ENCODE results near the gene GIGYF2. TPM values are rescaled to one million over a fixed set of nuclear protein-coding genes. Genes with fewer than 3 reads are reported as not detected.

GIGYF2 gene
- total and polyA plus RNA-seq, 2 of the 13 experiments (the other 11 are each of a cell fraction or from before 2014, with no cell fraction given): 44.9 to 73.5 TPM

DNA sequence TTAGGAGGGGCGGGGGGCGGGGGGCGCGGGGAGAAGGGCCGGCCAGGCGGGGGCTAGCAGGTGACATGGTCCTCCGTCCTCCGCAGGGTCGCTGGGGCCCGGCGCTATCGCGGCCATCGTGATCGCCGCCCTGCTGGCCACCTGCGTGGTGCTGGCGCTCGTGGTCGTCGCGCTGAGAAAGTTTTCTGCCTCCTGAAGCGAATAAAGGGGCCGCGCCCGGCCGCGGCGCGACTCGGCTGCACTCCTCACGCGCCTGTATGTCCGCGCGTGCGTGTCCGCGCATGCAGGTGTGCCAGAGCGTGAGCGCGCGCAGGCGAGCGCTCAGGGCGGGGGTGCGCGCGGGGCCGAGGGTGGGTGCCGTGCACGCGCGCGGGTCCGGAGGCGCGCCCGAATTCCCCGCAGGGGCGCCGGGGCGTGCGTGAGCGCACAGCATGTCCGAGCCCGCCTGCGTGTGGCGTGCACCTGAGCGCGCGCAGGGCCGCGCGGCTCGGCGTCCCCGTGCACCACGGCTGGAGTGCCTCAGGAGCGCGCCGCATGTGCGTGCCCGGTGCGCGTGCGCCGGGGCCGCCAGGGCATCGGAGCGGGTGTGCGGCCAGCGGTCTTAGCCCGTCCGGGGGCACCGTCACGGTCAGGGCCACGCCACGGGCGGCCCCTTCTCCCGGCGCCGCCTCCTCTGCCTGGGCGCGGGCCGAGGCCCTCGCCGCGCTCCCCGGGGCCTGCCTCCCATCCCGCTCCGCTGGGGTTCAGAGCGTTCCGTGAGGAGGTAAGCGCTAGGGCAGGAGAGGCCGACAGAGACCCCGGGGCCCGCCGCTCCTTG, 179.2 kb downstream of the GIGYF2 start:
- Histone ChIP-seq H2AFZ (ENCODE audit: low read length) (no peak overlapping the region), H3K4me3 (replicated peaks in 1 of 3; ENCODE audit: insufficient read depth in 1 of 3, low read depth in 2 of 3, low read length in 3 of 3) (peak overlapping the region; percentile 67 to 82 (median 71)), H3K27ac (ENCODE audit: extremely low read length, insufficient read depth, low read length) (peak overlapping the region; percentile 94), H3K9ac (ENCODE audit: insufficient read depth, low read depth, low read length) (peak overlapping the region; percentile 85), H4K20me1 (ENCODE audit: insufficient read depth, low read length) (peaks cover 3% of the 10 kb centered on the region; the same call in 1 of the 2 replicates), H3K27me3 (ENCODE audit: control insufficient read depth in 1 of 2, insufficient read depth in 2 of 2, low read length in 2 of 2) (no peaks in the 10 kb centered on the region), H3K4me1 (ENCODE audit: insufficient read depth, low read length) (peaks cover 89% of the 10 kb centered on the region), H3K36me3 (replicated peaks in 1 of 2; ENCODE audit: control insufficient read depth in 1 of 2, insufficient read depth in 2 of 2, low read length in 2 of 2) (peaks cover 0 to 24% of the 10 kb centered on the region in 2 experiments; a peak in 3 of 5 replicates), H3K79me2 (ENCODE audit: insufficient read depth, low read length) (peaks cover 68% of the 10 kb centered on the region), H3K4me2 (ENCODE audit: low read depth, low read length) (peak overlapping the region; percentile 74), H3K9me3 (ENCODE audit: low read length) (no peaks in the 10 kb centered on the region)
- intact Hi-C loops (cut with micrococcal nuclease; ENCODE audit: unreplicated experiment) (no loop called here), in situ Hi-C loops (cut with HindIII; ENCODE audit: extremely low pct_ligation_motif_present, low pct_unique_long_range_greater_than_20kb) (no loop called here)
- ChIA-PET POLR2A (interaction anchor here (0.9 to 8.6 kb wide), 7 partner anchors 15 to 375 kb away, joined by 3 to 297 read pairs (median 6); partner anchors contain the start of genes ATG16L1, INPP5D and NGEF), CTCF (ENCODE audit: low intra/inter-chr PET ratio, low total read pairs) (no interaction called here)
- ATAC-seq (peak; percentile 28), FAIRE-seq (no peak), DNase-seq (ENCODE audit: low spot score) (no peak)
- WGBS (ENCODE audit: low lambda C conversion rate): 56% methylated on average over 85 of the region's 119 CpGs
- BruUV-seq (replicated peaks): no TSS peak
- TF ChIP-seq MIXL1 (CRISPR knock-in tag; IDR thresholded peaks at IDR 0.05) (no peak), ZNF550 (CRISPR knock-in tag; IDR thresholded peaks at IDR 0.05; ENCODE audit: borderline replicate concordance) (no peak), RBM22 (optimal IDR thresholded peaks at IDR 0.05; ENCODE audit: low read length) (no peak), SKI (IDR thresholded peaks at IDR 0.05; ENCODE audit: partially characterized antibody) (peak; percentile 16), HCFC1 (IDR thresholded peaks at IDR 0.05; ENCODE audit: low read depth, low read length) (no peak), FOXO1 (CRISPR knock-in tag; IDR thresholded peaks at IDR 0.05) (no peak), SP4 (CRISPR knock-in tag; IDR thresholded peaks at IDR 0.05) (peak; percentile 78), PLRG1 (conservative IDR thresholded peaks at IDR 0.05) (no peak), CREB1 (IDR thresholded peaks at IDR 0.05) (no peak), CREB1 (CRISPR knock-in tag; IDR thresholded peaks at IDR 0.05) (no peak), PHF8 (CRISPR knock-in tag; IDR thresholded peaks at IDR 0.05) (peak; percentile 62), RBM39 (IDR thresholded peaks at IDR 0.05; ENCODE audit: low read depth, low read length, poor library complexity, severe bottlenecking) (peak; percentile 38), FOXC1 (CRISPR knock-in tag; IDR thresholded peaks at IDR 0.05; ENCODE audit: borderline replicate concordance) (peak; percentile 39; the same call in 1 of the 2 replicates), ZNF251 (CRISPR knock-in tag; IDR thresholded peaks at IDR 0.05) (no peak), MAFK (conservative IDR thresholded peaks at IDR 0.05 in 1 of 2, IDR thresholded peaks at IDR 0.05 in 1 of 2; ENCODE audit: low read length in 2 of 2) (no peak), ZNF616 (CRISPR knock-in tag; IDR thresholded peaks at IDR 0.05; ENCODE audit: low read depth) (peak; percentile 60; the same call in 1 of the 2 replicates), MTA3 (CRISPR knock-in tag; IDR thresholded peaks at IDR 0.05) (no peak)
- TF ChIP-seq, protein P1, sequence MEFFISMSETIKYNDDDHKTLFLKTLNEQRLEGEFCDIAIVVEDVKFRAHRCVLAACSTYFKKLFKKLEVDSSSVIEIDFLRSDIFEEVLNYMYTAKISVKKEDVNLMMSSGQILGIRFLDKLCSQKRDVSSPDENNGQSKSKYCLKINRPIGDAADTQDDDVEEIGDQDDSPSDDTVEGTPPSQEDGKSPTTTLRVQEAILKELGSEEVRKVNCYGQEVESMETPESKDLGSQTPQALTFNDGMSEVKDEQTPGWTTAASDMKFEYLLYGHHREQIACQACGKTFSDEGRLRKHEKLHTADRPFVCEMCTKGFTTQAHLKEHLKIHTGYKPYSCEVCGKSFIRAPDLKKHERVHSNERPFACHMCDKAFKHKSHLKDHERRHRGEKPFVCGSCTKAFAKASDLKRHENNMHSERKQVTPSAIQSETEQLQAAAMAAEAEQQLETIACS (CRISPR knock-in tag; IDR thresholded peaks at IDR 0.05): peak; percentile 96
- TF ChIP-seq, protein P2, sequence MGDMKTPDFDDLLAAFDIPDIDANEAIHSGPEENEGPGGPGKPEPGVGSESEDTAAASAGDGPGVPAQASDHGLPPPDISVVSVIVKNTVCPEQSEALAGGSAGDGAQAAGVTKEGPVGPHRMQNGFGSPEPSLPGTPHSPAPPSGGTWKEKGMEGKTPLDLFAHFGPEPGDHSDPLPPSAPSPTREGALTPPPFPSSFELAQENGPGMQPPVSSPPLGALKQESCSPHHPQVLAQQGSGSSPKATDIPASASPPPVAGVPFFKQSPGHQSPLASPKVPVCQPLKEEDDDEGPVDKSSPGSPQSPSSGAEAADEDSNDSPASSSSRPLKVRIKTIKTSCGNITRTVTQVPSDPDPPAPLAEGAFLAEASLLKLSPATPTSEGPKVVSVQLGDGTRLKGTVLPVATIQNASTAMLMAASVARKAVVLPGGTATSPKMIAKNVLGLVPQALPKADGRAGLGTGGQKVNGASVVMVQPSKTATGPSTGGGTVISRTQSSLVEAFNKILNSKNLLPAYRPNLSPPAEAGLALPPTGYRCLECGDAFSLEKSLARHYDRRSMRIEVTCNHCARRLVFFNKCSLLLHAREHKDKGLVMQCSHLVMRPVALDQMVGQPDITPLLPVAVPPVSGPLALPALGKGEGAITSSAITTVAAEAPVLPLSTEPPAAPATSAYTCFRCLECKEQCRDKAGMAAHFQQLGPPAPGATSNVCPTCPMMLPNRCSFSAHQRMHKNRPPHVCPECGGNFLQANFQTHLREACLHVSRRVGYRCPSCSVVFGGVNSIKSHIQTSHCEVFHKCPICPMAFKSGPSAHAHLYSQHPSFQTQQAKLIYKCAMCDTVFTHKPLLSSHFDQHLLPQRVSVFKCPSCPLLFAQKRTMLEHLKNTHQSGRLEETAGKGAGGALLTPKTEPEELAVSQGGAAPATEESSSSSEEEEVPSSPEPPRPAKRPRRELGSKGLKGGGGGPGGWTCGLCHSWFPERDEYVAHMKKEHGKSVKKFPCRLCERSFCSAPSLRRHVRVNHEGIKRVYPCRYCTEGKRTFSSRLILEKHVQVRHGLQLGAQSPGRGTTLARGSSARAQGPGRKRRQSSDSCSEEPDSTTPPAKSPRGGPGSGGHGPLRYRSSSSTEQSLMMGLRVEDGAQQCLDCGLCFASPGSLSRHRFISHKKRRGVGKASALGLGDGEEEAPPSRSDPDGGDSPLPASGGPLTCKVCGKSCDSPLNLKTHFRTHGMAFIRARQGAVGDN (CRISPR knock-in tag; IDR thresholded peaks at IDR 0.05): peak; percentile 86
- TF ChIP-seq, protein P3, sequence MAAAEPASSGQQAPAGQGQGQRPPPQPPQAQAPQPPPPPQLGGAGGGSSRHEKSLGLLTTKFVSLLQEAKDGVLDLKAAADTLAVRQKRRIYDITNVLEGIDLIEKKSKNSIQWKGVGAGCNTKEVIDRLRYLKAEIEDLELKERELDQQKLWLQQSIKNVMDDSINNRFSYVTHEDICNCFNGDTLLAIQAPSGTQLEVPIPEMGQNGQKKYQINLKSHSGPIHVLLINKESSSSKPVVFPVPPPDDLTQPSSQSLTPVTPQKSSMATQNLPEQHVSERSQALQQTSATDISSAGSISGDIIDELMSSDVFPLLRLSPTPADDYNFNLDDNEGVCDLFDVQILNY (CRISPR knock-in tag; conservative IDR thresholded peaks at IDR 0.05): no peak
